B cell (primary cell): ENCODE data around the gene FKBP11. TPM values are rescaled to one million over a fixed set of nuclear protein-coding genes. Genes with fewer than 3 reads are reported as not detected.

Experiments used
- ATAC-seq: fragments of 200-7000 bp; cut with Tn5 transposase; one replicate; pipeline ENCODE4 v1.10.0; 2021; ENCODE audit warnings: low read depth, mild to moderate bottlenecking, moderate number of reproducible peaks, moderate library complexity
- CTCF ChIA-PET: fragments of 350-600 bp; sonication (Branson Sonifier 250); formaldehyde crosslinking; loops from one replicate; lab custom pipeline; 2021; ENCODE audit warnings: antibody characterized with exemption, inconsistent platforms; lab: Charles Lee
- POLR2A ChIA-PET: fragments of 350-600 bp; sonication (Branson Sonifier 250); formaldehyde crosslinking; loops from one replicate; lab custom pipeline; 2021; ENCODE audit warnings: antibody characterized with exemption; lab: Charles Lee
- DNase-seq: peaks from one replicate; pipeline ENCODE4 v3.0.0; 2013
- H2AFZ ChIP-seq: 2 replicates; pipeline ENCODE4 v1.6.1; 2012; ENCODE audit warnings: mild to moderate bottlenecking, low read depth, low read length; ENCODE audit not compliant: insufficient read depth, poor library complexity, severe bottlenecking
- H3K27ac ChIP-seq, 2 donors: 1 replicate in 1 of 2; 2 replicates in 1 of 2; pipeline ENCODE4 v1.5.1; 2012 to 2013; ENCODE audit warnings: low read length in 2 of 2, mild to moderate bottlenecking in 2 of 2, moderate library complexity in 1 of 2
- H3K27me3 ChIP-seq, 4 experiments: fragments of 200-600 bp in 1 of 4; sonication (generic) in 1 of 4; replicated peaks in 1 of 4; 1 replicate in 2 of 4; 2 replicates in 2 of 4; pipeline versions ENCODE4 v1.6.1 to v1.7.0; 2013 to 2016; ENCODE audit warnings: low read length in 3 of 4, mild to moderate bottlenecking in 2 of 4, mixed read lengths in 1 of 4, moderate library complexity in 1 of 4; ENCODE audit not compliant: insufficient read depth in 4 of 4, control insufficient read depth in 3 of 4; ENCODE audit errors: control extremely low read depth in 1 of 4
- H3K36me3 ChIP-seq, 2 experiments: replicated peaks in 1 of 2; 1 replicate in 1 of 2; 2 replicates in 1 of 2; pipeline versions ENCODE4 v1.6.1 to v1.7.1; 2013; ENCODE audit warnings: low read length in 1 of 2; ENCODE audit not compliant: insufficient read depth in 2 of 2, control insufficient read depth in 1 of 2; ENCODE audit errors: control extremely low read depth in 1 of 2, extremely low read depth in 1 of 2
- H3K4me1 ChIP-seq, 2 donors: fragments of 200-600 bp in 1 of 2; sonication (generic) in 1 of 2; 1 replicate in 1 of 2; 2 replicates in 1 of 2; pipeline versions ENCODE4 v1.5.1 to v1.6.1; 2013 to 2017; ENCODE audit warnings: low read length in 2 of 2; ENCODE audit not compliant: control insufficient read depth in 2 of 2, insufficient read depth in 2 of 2
- H3K4me2 ChIP-seq: replicated peaks from 2 replicates; pipeline ENCODE3; 2012; ENCODE audit warnings: mild to moderate bottlenecking, low read depth, low read length; ENCODE audit not compliant: poor library complexity, severe bottlenecking
- H3K4me3 ChIP-seq, 5 experiments: fragments of 200-600 bp in 1 of 5; sonication (generic) in 1 of 5; 1 replicate in 3 of 5; 2 replicates in 2 of 5; pipeline versions ENCODE4 v1.5.1 to v1.7.0; 2011 to 2016; ENCODE audit warnings: low read length in 4 of 5, mild to moderate bottlenecking in 4 of 5, low read depth in 2 of 5, control low read depth in 1 of 5, moderate library complexity in 1 of 5; ENCODE audit not compliant: insufficient read depth in 1 of 5; ENCODE audit errors: control extremely low read depth in 1 of 5, extremely low read depth in 1 of 5
- H3K79me2 ChIP-seq: fragments of 200-600 bp; sonication (generic); one replicate; pipeline ENCODE4 v1.6.0; 2016; ENCODE audit warnings: low read length; ENCODE audit not compliant: control insufficient read depth, insufficient read depth
- H3K9ac ChIP-seq: fragments of 200-600 bp; sonication (generic); 2 replicates; pipeline ENCODE4 v1.6.1; 2017; ENCODE audit warnings: mild to moderate bottlenecking, low read length, moderate library complexity
- H3K9me3 ChIP-seq, 3 donors: one replicate each; pipeline versions ENCODE4 v1.6.1 to v1.7.1; 2013; ENCODE audit warnings: low read length in 2 of 3; ENCODE audit not compliant: control insufficient read depth in 2 of 3, insufficient read depth in 1 of 3; ENCODE audit errors: control extremely low read depth in 1 of 3
- H4K20me1 ChIP-seq: 2 replicates; pipeline ENCODE4 v1.6.0; 2012; ENCODE audit warnings: mild to moderate bottlenecking, low read length; ENCODE audit not compliant: insufficient read depth, control insufficient read depth, poor library complexity, severe bottlenecking
- H3K27ac Mint-ChIP-seq: one replicate; pipeline ENCODE4 v1.8.0; 2021; ENCODE audit warnings: mixed read lengths
- H3K27me3 Mint-ChIP-seq: one replicate; pipeline ENCODE4 v1.8.0; 2021; ENCODE audit warnings: mixed read lengths
- H3K4me1 Mint-ChIP-seq: one replicate; pipeline ENCODE4 v1.8.0; 2021; ENCODE audit warnings: mixed read lengths
- H3K4me3 Mint-ChIP-seq: one replicate; pipeline ENCODE4 v1.8.0; 2021; ENCODE audit warnings: mixed read lengths
- H3K9me3 Mint-ChIP-seq: one replicate; pipeline ENCODE4 v1.8.0; 2022; ENCODE audit warnings: mixed read lengths; ENCODE audit not compliant: insufficient read depth
- EZH2 ChIP-seq: IDR thresholded peaks from 2 replicates; pipeline ENCODE4 v1.6.1; 2012; ENCODE audit warnings: borderline replicate concordance, low read depth, mild to moderate bottlenecking, moderate library complexity, low read length; ENCODE audit not compliant: insufficient read depth, poor library complexity, severe bottlenecking
- WGBS: methylation state at CpG from one replicate; pipeline ENCODE4 v1.1.5; 2013; ENCODE audit warnings: missing lambda C conversion rate; ENCODE audit not compliant: insufficient coverage; 5-methylcytosine and 5-hydroxymethylcytosine counted together
- intact Hi-C: fragments of 100-400 bp; cut with micrococcal nuclease; formaldehyde crosslinking; loops from one replicate; pipeline ENCODE4 v1.10.0; 2022
- polyA minus RNA-seq: library from RNA; depleted of rRNA, polyadenylated mRNA; stranded (reverse); fragments of >200 nt; gene quantifications from 2 replicates; pipeline ENCODE4 v1.2.3, GENCODE V29; 2012
- polyA plus RNA-seq: library from polyadenylated mRNA; depleted of rRNA; stranded (reverse); fragments of >200 nt; gene quantifications from 2 replicates; pipeline ENCODE4 v1.2.3, GENCODE V29; 2012
- total RNA-seq, 2 donors: library from RNA; stranded (reverse); fragments of 120-200 nt in 1 of 2; gene quantifications; 1 replicate in 1 of 2; 2 replicates in 1 of 2; pipeline versions ENCODE4 v1.2.3 to v1.2.4, GENCODE V29; 2013 to 2022
- TF ChIP-seq, protein P1 (sequence below): fragments of 200-600 bp; IDR thresholded peaks from one replicate; pipeline ENCODE4 v1.8.0; 2022; ENCODE audit warnings: antibody characterized with exemption, mild to moderate bottlenecking

The FKBP11 gene
- total RNA-seq (26.7 and 27.3 TPM in 2 replicates), polyA plus RNA-seq (50.6 and 52.5 TPM in 2 replicates), polyA minus RNA-seq (9.6 and 24.6 TPM in 2 replicates)
- total RNA-seq (2013) = 16.8 TPM

DNA sequence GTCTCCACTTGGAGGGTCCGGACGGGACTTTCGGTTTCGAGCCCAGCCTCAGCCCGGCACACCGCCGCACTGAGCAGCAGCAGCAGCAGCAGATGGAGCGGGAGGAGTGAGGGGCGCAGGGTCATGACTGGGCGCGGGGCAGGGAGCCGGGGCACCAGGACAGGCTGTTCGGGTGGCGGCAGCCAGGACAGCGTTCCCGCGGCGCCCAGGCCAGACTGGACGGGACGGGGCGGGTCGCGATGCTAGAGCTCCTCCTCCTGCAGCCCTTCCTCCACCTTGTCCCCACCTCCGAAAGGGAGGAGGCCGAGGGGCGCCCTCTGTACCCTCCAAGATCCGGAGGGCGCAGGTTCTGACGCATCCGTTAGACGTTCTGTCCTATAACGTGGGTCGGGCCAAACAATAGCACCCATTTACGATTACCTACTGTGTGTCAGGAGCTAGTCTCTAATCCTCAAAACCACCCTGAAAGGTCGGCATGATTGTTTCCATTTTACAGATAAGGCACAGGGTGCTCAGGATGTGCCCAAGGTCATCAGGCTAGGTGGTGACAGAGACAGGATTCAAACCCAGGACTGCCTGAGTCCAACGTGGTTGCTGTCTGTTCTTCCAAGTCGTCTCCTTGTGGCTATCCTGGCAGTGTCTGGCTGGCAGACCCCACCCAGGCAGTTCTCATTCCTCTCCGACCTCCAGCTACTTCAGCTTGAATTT, at the start of gene FKBP11:
Gene FKBP11 (minus strand): TSS at position 189 of the 708 bp plus-strand sequence. CDS start 64 bp downstream, at position 125.
- Mint-ChIP-seq H3K4me1 (peaks cover 14% of the 10 kb centered on the region), H3K9me3 (no peaks in the 10 kb centered on the region)

More for the DNA sequence above, at the start of gene FKBP11:
- intact Hi-C loops = loop anchor here (2.0 kb wide), 2 partner anchors 21 to 73 kb away; partner anchors contain the start of gene DDX23
- ATAC-seq (peak; percentile 85), DNase-seq (peak; percentile 78)
- Mint-ChIP-seq H3K27ac (peak within 1 kb of the TSS; percentile 95), H3K4me3 (peak within 1 kb of the TSS; percentile 98), H3K27me3 (no peaks in the 10 kb centered on the region)
- H3K4me1 ChIP-seq = peaks cover 10 to 12% of the 10 kb centered on the region in 2 donors
- TF ChIP-seq, protein P1, sequence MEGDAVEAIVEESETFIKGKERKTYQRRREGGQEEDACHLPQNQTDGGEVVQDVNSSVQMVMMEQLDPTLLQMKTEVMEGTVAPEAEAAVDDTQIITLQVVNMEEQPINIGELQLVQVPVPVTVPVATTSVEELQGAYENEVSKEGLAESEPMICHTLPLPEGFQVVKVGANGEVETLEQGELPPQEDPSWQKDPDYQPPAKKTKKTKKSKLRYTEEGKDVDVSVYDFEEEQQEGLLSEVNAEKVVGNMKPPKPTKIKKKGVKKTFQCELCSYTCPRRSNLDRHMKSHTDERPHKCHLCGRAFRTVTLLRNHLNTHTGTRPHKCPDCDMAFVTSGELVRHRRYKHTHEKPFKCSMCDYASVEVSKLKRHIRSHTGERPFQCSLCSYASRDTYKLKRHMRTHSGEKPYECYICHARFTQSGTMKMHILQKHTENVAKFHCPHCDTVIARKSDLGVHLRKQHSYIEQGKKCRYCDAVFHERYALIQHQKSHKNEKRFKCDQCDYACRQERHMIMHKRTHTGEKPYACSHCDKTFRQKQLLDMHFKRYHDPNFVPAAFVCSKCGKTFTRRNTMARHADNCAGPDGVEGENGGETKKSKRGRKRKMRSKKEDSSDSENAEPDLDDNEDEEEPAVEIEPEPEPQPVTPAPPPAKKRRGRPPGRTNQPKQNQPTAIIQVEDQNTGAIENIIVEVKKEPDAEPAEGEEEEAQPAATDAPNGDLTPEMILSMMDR = no peak
- no peak for TF ChIP-seq EZH2
- H4K20me1 ChIP-seq = no peaks in the 10 kb centered on the region
- peak within 1 kb of the TSS; percentile 87 for H3K4me2 ChIP-seq
- peak within 1 kb of the TSS; percentile 92 for H2AFZ ChIP-seq
- H3K27ac ChIP-seq = peak within 1 kb of the TSS; percentile 88 to 94
- H3K27me3 ChIP-seq = no peaks in the 10 kb centered on the region
- no peaks in the 10 kb centered on the region for H3K9me3 ChIP-seq
- peak within 1 kb of the TSS; percentile 70 to 100 (median 84) for H3K4me3 ChIP-seq
- no peaks in the 10 kb centered on the region for H3K79me2 ChIP-seq
- POLR2A ChIA-PET = interaction anchor here (0.6 to 1.4 kb wide), 7 partner anchors 10 to 263 kb away, joined by 3 to 8 read pairs (median 3); partner anchors contain the start of genes DDX23 and TUBA1A
- peak within 1 kb of the TSS; percentile 99 for H3K9ac ChIP-seq
- CTCF ChIA-PET = interaction anchor here (0.6 to 7.0 kb wide), 25 partner anchors 11 to 173 kb away, joined by 3 to 104 read pairs (median 4); partner anchors contain the start of genes ARF3, DDX23, PRKAG1 and WNT1
- peaks cover 0 to 4% of the 10 kb centered on the region in 2 experiments for H3K36me3 ChIP-seq
- WGBS = 2% methylated on average over 37 of the region's 38 CpGs
